ENCODE measurements around the gene ELAPOR2. TPM values are rescaled to one million over a fixed set of nuclear protein-coding genes. Genes with fewer than 3 reads are reported as not detected.
"Not testable (repeated sequence)": the region's sequence is repeated elsewhere in the genome, so short reads cannot be mapped to it uniquely, and the experiment has no call there.

Gene ELAPOR2
- polyA plus RNA-seq, 4 donors: 2.6 to 7.6 TPM; not detected in 2

DNA sequence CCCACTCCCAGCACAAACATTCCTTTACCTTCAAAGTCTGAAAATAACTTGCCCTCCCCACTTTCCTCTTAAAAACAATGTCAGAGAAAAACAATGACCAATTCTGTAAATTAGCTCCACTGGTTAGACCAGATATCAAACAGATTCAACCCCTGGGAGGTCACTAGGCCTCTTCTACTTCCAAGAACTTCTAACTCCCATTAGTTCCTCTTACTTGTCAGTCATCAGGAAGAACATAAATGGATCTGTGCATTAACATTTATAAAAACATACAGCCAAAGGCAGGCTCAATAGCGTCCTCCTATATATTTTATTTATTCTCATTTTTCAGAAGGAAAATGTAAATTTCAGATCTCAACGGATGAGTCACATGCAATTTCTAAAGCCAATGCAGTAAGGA is 2.2 kb downstream of the ELAPOR2 start:
- H3K27me3 ChIP-seq (ENCODE audit: control insufficient read depth in 3 of 3, insufficient read depth in 3 of 3, low read length in 3 of 3): peaks cover 0 to 27% (median 0%) of the 10 kb centered on the region in 3 donors
- H3K27ac ChIP-seq (ENCODE audit: low read depth in 1 of 3, low read length in 2 of 3): no peak overlapping the region
- H3K9me3 ChIP-seq (ENCODE audit: control insufficient read depth in 2 of 2, insufficient read depth in 1 of 2, low read depth in 1 of 2, low read length in 1 of 2): no peaks in the 10 kb centered on the region
- no peak overlapping the region for H3K4me3 ChIP-seq (ENCODE audit: low read depth in 1 of 3, low read length in 3 of 3)
- peaks cover 0 to 9% (median 2%) of the 10 kb centered on the region in 3 donors for H3K4me1 ChIP-seq (ENCODE audit: control insufficient read depth in 3 of 3, insufficient read depth in 2 of 3, low read depth in 1 of 3, low read length in 2 of 3)
- FAIRE-seq (no peak), DNase-seq (no peak)
- WGBS, 3 donors: 88 to 93% (median 90%) methylated on average over 2 of the region's 2 CpGs
- H3K36me3 ChIP-seq (ENCODE audit: control insufficient read depth in 3 of 3, insufficient read depth in 2 of 3, low read depth in 1 of 3, low read length in 3 of 3): no peaks in the 10 kb centered on the region

DNA sequence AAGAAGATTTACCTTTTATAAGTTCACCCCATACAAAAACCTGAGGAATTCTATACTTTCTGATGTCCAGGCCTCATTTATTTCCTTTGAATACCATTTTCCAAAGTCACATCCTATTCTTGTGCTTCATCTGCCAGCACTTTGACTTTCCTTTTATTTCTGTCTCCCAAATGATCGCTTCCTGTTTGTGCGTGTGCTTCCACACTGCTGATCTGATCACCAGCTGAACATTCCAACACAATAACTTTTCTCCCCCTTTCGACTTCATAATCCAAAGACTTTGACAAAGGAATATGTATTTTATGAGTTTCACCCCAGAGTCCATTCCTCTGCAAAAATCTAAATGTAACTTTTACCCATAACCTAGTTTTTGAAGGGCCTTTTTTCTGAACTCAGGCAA is 3.1 kb downstream of the ELAPOR2 start:
- FAIRE-seq: no peak

DNA sequence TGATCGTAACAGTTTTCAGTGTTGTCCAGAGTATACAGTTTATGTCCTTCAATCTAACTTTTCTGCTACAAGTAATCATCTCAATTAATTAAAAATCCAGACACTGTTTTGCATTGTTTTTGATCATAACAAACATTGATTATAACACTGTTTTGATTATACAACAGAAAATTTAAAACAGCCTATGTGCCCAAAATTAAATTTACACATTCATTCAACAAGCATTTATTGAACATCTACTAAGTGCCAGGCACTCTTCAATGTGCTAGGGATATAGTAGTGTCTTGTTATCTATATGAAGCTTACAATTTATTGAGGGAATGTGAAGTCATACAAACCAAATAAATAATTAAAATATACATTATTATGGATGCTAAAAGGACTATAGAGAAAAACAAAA is 10.6 kb downstream of the ELAPOR2 start:
- WGBS, 3 donors: 55 to 98% (median 89%) methylated on average over 1 of the region's 1 CpG
- H3K4me3 ChIP-seq (ENCODE audit: low read depth in 1 of 3, low read length in 3 of 3): no peak overlapping the region
- no peaks in the 10 kb centered on the region for H3K4me1 ChIP-seq (ENCODE audit: control insufficient read depth in 3 of 3, insufficient read depth in 2 of 3, low read depth in 1 of 3, low read length in 2 of 3)
- no peak overlapping the region for H3K27ac ChIP-seq (ENCODE audit: low read depth in 1 of 3, low read length in 2 of 3)
- no peak for DNase-seq
- H3K27me3 ChIP-seq (ENCODE audit: control insufficient read depth in 3 of 3, insufficient read depth in 3 of 3, low read length in 3 of 3): no peaks in the 10 kb centered on the region
- H3K36me3 ChIP-seq (ENCODE audit: control insufficient read depth in 3 of 3, insufficient read depth in 2 of 3, low read depth in 1 of 3, low read length in 3 of 3): no peaks in the 10 kb centered on the region
- no peak for FAIRE-seq
- no peaks in the 10 kb centered on the region for H3K9me3 ChIP-seq (ENCODE audit: control insufficient read depth in 2 of 2, insufficient read depth in 1 of 2, low read depth in 1 of 2, low read length in 1 of 2)

More for the DNA sequence above, 3.1 kb downstream of the ELAPOR2 start:
- WGBS, 3 donors: 83 to 92% (median 89%) methylated on average over 3 of the region's 3 CpGs
- H3K27ac ChIP-seq (ENCODE audit: low read depth in 1 of 3, low read length in 2 of 3): no peak overlapping the region
- DNase-seq: no peak
- peaks cover 0 to 9% (median 2%) of the 10 kb centered on the region in 3 donors for H3K4me1 ChIP-seq (ENCODE audit: control insufficient read depth in 3 of 3, insufficient read depth in 2 of 3, low read depth in 1 of 3, low read length in 2 of 3)
- H3K27me3 ChIP-seq (ENCODE audit: control insufficient read depth in 3 of 3, insufficient read depth in 3 of 3, low read length in 3 of 3): peaks cover 0 to 27% (median 0%) of the 10 kb centered on the region in 3 donors
- H3K36me3 ChIP-seq (ENCODE audit: control insufficient read depth in 3 of 3, insufficient read depth in 2 of 3, low read depth in 1 of 3, low read length in 3 of 3): no peaks in the 10 kb centered on the region
- H3K9me3 ChIP-seq (ENCODE audit: control insufficient read depth in 2 of 2, insufficient read depth in 1 of 2, low read depth in 1 of 2, low read length in 1 of 2): no peaks in the 10 kb centered on the region
- H3K4me3 ChIP-seq (ENCODE audit: low read depth in 1 of 3, low read length in 3 of 3): no peak overlapping the region

DNA sequence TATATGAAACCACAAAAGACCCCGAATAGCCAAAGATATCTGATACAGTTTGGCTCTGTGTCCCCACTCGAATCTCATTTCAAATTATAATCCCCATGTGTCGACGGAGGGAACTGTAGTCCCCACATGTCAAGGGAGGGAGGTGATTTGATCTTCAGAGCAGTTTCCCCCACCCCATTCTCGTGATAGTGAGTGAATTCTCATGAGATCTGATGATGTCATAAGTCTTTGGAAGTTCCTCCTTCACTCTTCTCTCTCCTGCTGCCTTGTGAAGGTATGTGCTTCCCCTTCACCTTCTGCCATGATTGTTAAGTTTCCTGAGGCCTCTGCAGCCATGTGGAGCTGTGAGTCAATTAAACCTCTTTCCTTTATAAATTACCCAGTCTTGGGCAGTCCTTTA is 13.0 kb downstream of the ELAPOR2 start:
- H3K4me3 ChIP-seq (ENCODE audit: low read depth in 1 of 3, low read length in 3 of 3): no peak overlapping the region

DNA sequence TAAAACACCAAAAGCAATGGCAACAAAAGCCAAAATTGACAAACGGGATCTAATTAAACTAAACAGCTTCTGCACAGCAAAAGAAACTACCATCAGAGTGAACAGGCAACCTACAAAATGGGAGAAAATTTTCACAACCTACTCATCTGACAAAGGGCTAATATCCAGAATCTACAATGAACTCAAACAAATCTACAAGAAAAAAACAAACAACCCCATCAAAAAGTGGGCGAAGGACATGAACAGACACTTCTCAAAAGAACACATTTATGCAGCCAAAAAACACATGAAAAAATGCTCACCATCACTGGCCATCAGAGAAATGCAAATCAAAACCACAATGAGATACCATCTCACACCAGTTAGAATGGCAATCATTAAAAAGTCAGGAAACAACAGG is 14.7 kb downstream of the ELAPOR2 start:
- H3K36me3 ChIP-seq (ENCODE audit: control insufficient read depth in 3 of 3, insufficient read depth in 2 of 3, low read depth in 1 of 3, low read length in 3 of 3); H3K27ac ChIP-seq (ENCODE audit: low read depth in 1 of 3, low read length in 2 of 3); H3K9me3 ChIP-seq (ENCODE audit: control insufficient read depth in 2 of 2, insufficient read depth in 1 of 2, low read depth in 1 of 2, low read length in 1 of 2); H3K27me3 ChIP-seq (ENCODE audit: control insufficient read depth in 3 of 3, insufficient read depth in 3 of 3, low read length in 3 of 3); DNase-seq; H3K4me1 ChIP-seq (ENCODE audit: control insufficient read depth in 3 of 3, insufficient read depth in 2 of 3, low read depth in 1 of 3, low read length in 2 of 3); FAIRE-seq; H3K4me3 ChIP-seq (ENCODE audit: low read depth in 1 of 3, low read length in 3 of 3): not testable (repeated sequence)
- 63 to 90% (median 80%) methylated on average over 1 to 2 of the region's 2 CpGs for WGBS, 3 donors

More for the DNA sequence above, 13.0 kb downstream of the ELAPOR2 start:
- WGBS, 3 donors: 79 to 87% (median 80%) methylated on average over 5 of the region's 5 CpGs
- Histone ChIP-seq H3K4me1 (ENCODE audit: control insufficient read depth in 3 of 3, insufficient read depth in 2 of 3, low read depth in 1 of 3, low read length in 2 of 3) (no peaks in the 10 kb centered on the region), H3K9me3 (ENCODE audit: control insufficient read depth in 2 of 2, insufficient read depth in 1 of 2, low read depth in 1 of 2, low read length in 1 of 2) (no peaks in the 10 kb centered on the region), H3K27me3 (ENCODE audit: control insufficient read depth in 3 of 3, insufficient read depth in 3 of 3, low read length in 3 of 3) (no peaks in the 10 kb centered on the region), H3K27ac (ENCODE audit: low read depth in 1 of 3, low read length in 2 of 3) (no peak overlapping the region), H3K36me3 (ENCODE audit: control insufficient read depth in 3 of 3, insufficient read depth in 2 of 3, low read depth in 1 of 3, low read length in 3 of 3) (no peaks in the 10 kb centered on the region)
- DNase-seq (no peak), FAIRE-seq (no peak)

DNA sequence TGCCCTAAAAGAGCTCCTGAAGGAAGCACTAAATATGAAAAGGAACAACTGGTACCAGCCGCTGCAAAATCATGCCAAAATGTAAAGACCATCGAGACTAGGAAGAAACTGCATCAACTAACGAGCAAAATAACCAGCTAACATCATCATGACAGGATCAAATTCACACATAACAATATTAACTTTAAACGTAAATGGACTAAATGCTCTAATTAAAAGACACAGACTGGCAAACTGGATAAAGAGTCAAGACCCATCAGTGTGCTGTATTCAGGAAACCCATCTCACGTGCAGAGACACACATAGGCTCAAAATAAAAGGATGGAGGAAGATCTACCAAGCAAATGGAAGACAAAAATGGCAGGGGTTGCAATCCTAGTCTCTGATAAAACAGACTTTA is 17.9 kb downstream of the ELAPOR2 start:
- not testable (repeated sequence) for DNase-seq; FAIRE-seq; H3K9me3 ChIP-seq (ENCODE audit: control insufficient read depth in 2 of 2, insufficient read depth in 1 of 2, low read depth in 1 of 2, low read length in 1 of 2); H3K4me1 ChIP-seq (ENCODE audit: control insufficient read depth in 3 of 3, insufficient read depth in 2 of 3, low read depth in 1 of 3, low read length in 2 of 3); H3K4me3 ChIP-seq (ENCODE audit: low read depth in 1 of 3, low read length in 3 of 3); H3K27me3 ChIP-seq (ENCODE audit: control insufficient read depth in 3 of 3, insufficient read depth in 3 of 3, low read length in 3 of 3); H3K36me3 ChIP-seq (ENCODE audit: control insufficient read depth in 3 of 3, insufficient read depth in 2 of 3, low read depth in 1 of 3, low read length in 3 of 3); H3K27ac ChIP-seq (ENCODE audit: low read depth in 1 of 3, low read length in 2 of 3)
- WGBS, 3 donors: 73 to 79% (median 74%) methylated on average over 4 to 5 of the region's 5 CpGs

DNA sequence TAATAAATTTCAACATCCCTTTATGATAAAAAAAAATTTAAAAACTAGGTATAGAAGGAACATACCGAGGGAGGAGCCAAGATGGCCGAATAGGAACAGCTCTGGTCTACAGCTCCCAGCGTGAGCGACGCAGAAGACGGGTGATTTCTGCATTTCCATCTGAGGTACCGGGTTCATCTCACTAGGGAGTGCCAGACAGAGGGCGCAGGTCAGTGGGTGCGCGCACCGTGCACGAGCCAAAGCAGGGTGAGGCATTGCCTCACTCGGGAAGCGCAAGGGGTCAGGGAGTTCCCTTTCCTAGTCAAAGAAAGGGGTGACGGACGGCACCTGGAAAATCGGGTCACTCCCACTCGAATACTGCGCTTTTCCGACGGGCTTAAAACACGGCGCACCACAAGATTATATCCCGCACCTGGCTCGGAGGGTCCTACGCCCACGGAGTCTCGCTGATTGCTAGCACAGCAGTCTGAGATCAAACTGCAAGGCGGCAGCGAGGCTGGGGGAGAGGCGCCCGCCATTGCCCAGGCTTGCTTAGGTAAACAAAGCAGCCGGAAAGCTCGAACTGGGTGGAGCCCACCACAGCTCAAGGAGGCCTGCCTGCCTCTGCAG is 19.7 kb downstream of the ELAPOR2 start:
- not testable (repeated sequence) for FAIRE-seq; H3K9me3 ChIP-seq (ENCODE audit: control insufficient read depth in 2 of 2, insufficient read depth in 1 of 2, low read depth in 1 of 2, low read length in 1 of 2); H3K27me3 ChIP-seq (ENCODE audit: control insufficient read depth in 3 of 3, insufficient read depth in 3 of 3, low read length in 3 of 3); H3K4me3 ChIP-seq (ENCODE audit: low read depth in 1 of 3, low read length in 3 of 3); DNase-seq; H3K36me3 ChIP-seq (ENCODE audit: control insufficient read depth in 3 of 3, insufficient read depth in 2 of 3, low read depth in 1 of 3, low read length in 3 of 3); H3K4me1 ChIP-seq (ENCODE audit: control insufficient read depth in 3 of 3, insufficient read depth in 2 of 3, low read depth in 1 of 3, low read length in 2 of 3); H3K27ac ChIP-seq (ENCODE audit: low read depth in 1 of 3, low read length in 2 of 3)
- 62 to 82% (median 79%) methylated on average over 26 to 34 of the region's 34 CpGs for WGBS, 3 donors

DNA sequence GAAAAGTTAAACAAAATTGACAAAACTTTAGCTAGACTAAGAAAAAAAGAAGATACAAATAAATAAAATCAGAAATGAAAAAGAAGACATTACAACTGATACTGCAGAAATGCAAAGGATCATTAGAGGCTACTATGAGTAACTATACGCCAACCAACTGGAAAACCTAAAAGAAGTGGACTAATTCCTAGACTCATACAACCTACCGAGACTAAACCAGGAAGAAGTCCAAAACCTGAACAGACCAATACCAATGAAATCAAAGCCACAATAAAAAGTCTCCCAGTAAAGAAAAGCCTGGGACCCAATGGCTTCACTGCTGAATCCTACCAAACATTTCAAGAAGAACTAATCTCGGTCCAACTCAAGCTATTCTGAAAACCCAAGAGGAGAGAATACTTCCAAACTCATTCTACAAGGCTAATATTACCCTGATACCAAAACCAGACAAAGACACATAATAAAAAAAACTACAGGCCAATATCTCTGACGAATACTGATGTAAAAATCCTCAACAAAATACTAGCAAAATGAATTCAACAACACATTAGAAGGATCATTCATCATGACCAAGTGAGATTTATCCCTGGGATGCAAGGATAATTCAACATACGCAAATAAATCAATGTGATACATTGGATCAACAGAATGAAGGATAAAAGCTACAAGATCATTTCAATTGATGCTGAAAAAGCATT is 20.3 kb downstream of the ELAPOR2 start:
- Histone ChIP-seq H3K4me1 (ENCODE audit: control insufficient read depth in 3 of 3, insufficient read depth in 2 of 3, low read depth in 1 of 3, low read length in 2 of 3) (no peaks in the 10 kb centered on the region), H3K27me3 (ENCODE audit: control insufficient read depth in 3 of 3, insufficient read depth in 3 of 3, low read length in 3 of 3) (no peaks in the 10 kb centered on the region), H3K4me3 (ENCODE audit: low read depth in 1 of 3, low read length in 3 of 3) (peak overlapping the region in 1 of 3 donors; percentile 2), H3K27ac (ENCODE audit: low read depth in 1 of 3, low read length in 2 of 3) (no peak overlapping the region), H3K36me3 (ENCODE audit: control insufficient read depth in 3 of 3, insufficient read depth in 2 of 3, low read depth in 1 of 3, low read length in 3 of 3) (no peaks in the 10 kb centered on the region), H3K9me3 (ENCODE audit: control insufficient read depth in 2 of 2, insufficient read depth in 1 of 2, low read depth in 1 of 2, low read length in 1 of 2) (no peaks in the 10 kb centered on the region)
- WGBS, 3 donors: 64 to 78% (median 66%) methylated on average over 5 of the region's 5 CpGs
- DNase-seq: peak in 1 of 2 donors; percentile 4
- FAIRE-seq: no peak

Measured in small intestine (tissue), 7 donors.